Fibroblast of skin of abdomen (primary cell): ENCODE measurements around the gene RRAD.
A peak's percentile ranks its signal among the peaks of the same experiment; 100 is the strongest.

ENCODE experiments used
- DNase-seq: peaks from one replicate; pipeline ENCODE4 v3.0.0-alpha.2; 2013

The RRAD gene

DNA sequence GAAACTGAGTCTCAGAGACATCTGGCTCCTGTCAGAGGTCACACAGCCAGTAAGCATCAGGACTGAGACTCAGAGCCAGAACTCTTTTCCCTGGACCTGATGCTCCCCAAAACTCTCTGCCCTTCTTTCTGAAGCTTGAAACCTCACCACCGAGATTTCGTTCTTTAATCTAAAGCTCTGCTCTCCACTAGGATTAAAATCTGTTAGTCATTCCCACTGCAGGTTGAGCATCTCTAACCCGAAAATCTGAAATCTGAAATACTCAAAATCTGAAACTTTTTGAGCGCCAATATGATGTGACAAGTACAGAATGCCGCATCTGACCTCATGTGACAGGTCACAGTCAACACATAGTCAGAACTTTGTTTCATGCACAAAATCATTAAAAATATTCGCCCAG is 8.8 kb downstream of the RRAD start:
- DNase-seq: no peak

- no peak for DNase-seq
These were observed 10.3 kb downstream of the RRAD start for GRCh38 chr16:66915041-66915440.

DNA sequence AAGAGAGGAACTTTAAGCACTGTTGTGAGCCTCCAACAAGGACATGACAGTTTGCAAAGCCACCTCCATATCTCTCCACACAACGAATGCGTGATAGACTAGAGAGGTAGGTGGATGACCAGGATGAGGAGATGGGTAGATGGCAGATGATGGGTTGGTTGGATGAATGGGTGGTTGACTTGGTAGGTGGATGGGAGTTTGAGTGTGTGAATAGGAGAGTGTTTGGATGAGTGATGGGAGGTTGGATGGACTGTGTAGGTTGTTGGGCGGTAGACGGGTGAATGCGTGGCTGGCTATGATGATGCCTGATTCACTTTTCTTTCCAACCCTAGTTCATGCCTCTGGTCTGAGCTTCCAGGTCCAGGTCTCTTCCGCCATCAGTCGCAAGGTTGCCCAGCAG is 10.8 kb downstream of the RRAD start:
- no peak for DNase-seq

GRCh38 chr16:66913711-66914110 is 11.6 kb downstream of the RRAD start:
- no peak for DNase-seq

- no peak for DNase-seq
These were observed 12.3 kb downstream of the RRAD start for GRCh38 chr16:66913081-66913480.

GRCh38 chr16:66911801-66912200 is 13.5 kb downstream of the RRAD start:
- DNase-seq: no peak

DNA sequence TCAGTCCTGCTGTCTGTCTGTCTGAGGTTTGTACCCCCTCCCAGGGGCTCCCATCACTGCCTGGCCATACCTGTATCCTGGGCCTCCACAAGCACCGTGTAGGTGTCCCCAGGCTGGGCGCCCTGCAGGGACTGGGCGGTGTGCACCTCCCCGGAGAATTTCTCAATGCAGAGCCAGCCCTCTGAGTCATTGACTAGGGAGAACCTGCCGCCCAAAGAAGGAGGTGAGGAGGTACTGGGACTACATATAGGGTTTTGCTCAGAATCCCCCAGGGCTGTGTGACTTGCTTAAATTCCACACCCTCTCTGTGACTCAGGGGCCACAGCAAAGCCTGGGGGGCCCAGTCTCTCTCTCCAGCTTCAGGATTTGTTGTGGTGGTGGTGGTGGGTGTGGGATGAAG is 14.2 kb downstream of the RRAD start:
- no peak for DNase-seq

GRCh38 chr16:66910175-66910940 is 15.0 kb downstream of the RRAD start:
- no peak for DNase-seq

DNA sequence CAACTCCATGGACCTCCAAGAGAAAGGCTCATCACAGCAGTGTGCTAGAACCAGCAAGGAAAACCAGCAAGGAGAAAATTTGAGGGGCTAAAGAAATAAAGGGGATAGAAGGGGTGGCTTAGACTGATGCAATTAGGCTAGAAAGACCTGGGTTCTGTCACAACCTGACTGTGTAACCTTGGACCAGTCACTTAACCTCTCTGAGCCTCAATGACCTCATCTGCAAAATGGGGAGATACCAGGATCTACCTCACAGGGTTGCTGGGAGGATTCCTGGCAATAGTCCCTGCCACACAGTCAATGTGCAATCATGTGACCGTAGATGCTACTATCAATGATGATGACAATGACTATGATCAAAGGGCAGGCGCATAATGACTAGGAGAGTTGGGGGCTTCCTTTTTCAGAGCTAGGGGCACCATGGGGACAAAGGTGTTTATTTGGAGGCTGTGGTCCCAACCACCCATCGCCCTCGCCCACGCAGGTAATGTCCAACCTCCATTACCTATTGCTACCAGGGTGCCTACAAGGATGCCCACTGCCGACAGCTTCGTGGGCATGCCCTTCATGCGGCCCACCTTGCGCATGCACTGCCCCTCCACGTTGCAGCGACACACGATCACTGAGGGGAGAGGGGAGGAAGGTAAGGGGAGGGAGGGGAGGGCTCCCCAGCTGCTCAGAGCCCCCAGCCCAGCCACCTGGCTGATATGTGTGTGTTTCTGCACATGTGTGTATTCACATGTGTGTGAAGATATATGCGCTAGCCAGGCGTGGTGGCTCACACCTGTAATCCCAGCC is 16.4 kb downstream of the RRAD start:
- DNase-seq: no peak

GRCh38 chr16:66908116-66908515 is 17.2 kb downstream of the RRAD start:
- DNase-seq: no peak

DNA sequence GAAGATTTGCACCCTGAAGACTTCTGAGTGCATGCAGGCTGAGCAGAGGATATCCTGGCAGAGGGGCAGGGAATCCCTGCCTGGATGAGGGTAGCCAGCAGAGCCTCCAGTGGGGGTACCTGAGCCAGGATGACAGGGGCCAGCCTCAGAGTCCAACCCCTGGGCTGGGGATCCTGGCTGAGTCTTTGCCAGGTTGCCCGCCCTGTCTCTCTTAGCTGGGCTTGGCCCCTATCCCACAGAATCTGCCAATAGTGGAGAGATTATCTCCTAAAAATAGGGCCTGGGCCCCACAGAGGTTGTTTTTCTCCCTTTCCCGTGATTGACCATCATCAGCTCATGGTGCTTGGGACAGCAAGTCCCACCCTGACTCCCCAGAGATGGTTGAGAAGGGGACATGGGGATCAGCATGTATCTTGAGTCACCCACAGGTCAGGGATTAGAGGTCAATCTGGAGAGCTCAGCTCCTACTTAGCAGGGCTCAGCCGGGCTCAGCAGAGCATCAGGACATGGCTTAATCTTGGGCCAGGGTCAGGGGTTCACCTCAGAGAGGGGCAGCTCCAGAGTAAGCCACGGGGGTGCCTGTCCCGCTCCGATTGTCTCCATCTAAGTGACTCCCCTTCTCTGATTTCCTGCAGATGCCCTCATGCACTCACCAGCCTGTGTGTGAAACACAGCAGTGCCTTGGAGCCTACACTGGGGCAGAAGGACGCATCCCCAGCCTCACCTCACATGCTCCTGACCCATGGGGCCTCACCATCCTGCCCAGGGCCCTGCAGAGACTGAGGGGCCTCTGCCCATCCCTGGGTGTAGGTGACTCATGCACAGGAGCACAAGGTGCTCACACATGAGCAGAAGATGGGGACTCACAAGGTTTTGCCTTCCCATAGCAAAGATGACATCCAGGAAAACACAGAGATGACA is 18.2 kb downstream of the RRAD start:
- DNase-seq: no peak

DNA sequence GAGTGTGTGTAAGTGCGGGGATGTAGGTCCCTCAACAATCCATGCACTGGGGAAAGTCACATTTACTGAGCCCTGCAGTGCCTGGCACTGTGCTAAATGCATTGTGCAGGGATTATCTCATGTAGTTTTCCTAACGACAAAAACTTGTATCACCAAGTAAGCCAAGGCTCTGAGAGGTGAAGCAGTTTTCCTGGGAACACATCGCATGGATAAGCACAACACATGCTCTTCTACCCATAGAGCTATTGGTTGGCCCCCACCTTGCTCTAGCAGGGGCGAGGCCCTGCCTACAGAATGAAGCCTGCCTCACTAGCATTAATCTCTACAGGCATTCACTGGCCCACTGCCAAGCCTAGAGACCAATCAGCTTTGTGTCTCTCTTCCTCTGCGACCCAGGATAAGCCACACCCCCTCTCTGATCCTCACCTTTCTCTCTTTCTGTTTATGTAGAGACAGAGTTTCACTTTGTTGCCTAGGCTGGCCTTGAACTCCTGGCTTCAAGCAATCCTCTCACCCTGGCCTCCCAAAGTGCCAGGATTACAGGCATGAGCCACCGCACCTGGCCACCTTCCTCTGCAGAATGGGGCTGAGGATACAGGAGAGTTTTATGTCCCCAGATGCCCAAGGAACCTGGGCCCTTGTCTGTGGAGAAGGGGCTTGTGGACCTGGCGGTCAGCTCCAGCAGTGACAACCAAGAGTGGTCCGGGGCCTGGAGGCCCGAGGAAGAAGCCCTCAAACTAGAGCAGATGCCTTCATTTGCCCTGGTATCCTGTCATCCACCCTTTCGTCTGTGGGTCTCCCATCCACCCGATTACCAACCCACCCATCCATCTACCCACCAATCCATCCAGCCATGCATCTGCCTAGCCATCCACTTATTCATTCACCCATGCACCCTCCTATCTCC is 19.4 kb downstream of the RRAD start:
- DNase-seq: no peak

DNA sequence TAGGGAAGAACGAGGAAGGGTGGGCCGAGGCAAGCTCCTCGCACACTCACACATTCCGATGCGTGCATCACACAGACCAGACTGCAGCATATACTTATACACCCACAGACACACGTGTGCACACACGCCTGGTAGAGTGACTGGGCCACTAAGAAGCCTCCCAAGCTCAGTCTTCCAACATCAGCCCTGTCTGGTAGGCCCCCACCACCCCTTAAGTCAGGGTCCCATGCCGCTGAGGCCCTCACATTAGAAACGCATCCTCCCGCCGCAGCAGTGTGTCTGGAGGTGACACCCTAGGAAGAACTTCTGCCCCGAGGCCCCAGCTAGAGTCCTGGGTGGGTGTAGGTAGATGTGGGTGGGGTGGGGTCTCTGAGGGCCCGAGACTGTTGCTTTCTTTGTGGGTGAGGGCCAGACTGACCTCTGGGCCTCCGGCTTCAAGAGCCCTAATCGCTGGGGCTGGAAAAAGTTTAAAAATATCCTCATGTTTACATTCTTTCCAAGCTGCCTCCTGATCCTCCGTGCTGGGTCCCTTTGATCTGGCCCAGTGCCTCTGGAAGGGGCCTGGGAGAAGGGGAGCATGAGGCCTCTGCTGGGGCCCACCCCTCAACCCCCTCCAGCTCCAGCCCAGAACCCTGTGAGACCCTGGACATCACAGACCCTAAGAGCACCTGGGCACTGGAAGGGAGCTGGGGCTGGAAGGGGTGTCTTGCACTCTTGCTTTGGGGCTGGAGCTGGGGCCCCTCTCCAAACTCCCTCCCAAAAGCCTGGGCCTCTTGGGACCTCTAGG is 20.3 kb downstream of the RRAD start:
- peak; percentile 45 for DNase-seq

- DNase-seq: no peak
These were observed 20.9 kb downstream of the RRAD start for GRCh38 chr16:66904428-66904845.

DNA sequence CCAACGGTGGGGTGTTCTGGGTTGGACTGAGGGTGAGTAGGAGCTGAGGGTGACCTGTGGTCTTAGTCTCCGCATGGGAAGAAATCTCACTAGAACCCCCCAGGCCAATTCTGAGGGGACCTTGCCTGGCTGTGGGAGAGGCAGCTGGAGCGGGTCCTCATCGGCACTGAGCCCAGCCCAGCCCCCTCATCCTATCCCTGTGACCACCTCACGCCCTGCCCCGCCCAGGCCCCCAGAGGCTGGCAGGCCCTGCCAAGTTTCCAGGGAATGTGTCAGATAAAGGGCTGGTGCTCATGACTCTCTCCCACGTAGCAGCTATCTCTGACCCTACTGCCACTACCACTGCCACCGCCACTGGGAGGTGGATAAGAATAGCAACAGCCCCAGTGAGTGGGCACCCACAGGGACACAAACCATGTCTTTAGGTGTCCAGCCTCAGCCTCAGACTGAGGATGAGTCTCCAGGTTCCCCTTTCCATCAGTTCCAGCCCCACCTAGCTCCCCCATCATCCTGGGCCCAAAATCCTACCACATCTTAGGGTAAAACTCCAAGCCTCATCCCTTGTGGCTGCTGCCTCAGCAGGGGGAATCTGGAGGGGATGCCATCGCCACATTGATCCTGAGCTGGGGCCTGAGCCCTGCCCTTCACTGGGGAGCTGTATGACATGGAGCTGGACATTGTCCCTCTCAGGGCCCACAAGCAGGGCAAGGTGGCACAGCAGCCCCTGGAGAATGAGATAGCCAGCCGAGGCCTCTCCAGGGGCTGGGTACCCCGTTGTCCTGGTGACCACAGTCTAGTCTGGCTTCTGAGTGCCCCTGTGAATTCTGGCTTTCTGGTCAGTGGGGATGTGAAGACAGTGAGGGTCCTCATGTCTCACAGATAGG is 21.5 kb downstream of the RRAD start:
- DNase-seq: no peak

GRCh38 chr16:66902648-66903543 is 22.4 kb downstream of the RRAD start:
- no peak for DNase-seq

DNA sequence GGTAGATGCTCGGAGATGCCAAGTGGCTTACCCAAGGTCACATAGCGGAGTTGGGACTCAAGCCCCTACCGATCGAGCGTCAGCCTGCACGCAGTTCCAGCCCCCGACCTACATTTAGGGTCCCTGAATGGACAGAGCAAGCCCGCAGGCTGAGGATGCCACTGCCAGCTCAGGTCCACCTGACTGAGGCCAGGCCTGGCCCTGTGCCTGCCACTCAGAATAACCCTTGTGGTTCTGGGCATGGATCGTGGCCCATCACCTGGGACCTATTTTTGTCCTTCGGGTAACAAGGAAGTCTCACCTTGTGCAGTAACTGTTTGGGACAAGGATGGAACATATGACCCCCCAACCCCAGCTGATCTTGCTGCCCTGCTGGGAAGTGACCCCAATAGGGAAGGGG is 23.7 kb downstream of the RRAD start:
- no peak for DNase-seq

- no peak for DNase-seq
These were observed 24.5 kb downstream of the RRAD start for GRCh38 chr16:66900721-66901441.
